WTC11 (cell line): ENCODE measurements around the gene PDLIM5. TPM values are rescaled to one million over a fixed set of nuclear protein-coding genes. Genes with fewer than 3 reads are reported as not detected.

Experiments
- ATAC-seq: fragments of 200-7000 bp; cut with Tn5 transposase; 2 replicates; pipeline ENCODE4 v1.10.0; 2021; ENCODE audit warnings: mild to moderate bottlenecking, moderate library complexity
- CTCF ChIA-PET: fragments of 300-600 bp; sonication (Branson Sonifier 250); formaldehyde crosslinking; loops from one replicate; lab custom pipeline; 2021; ENCODE audit warnings: antibody characterized with exemption; lab: Charles Lee
- POLR2A ChIA-PET: fragments of 350-600 bp; sonication (Branson Sonifier 250); formaldehyde crosslinking; loops from one replicate; lab custom pipeline; 2021; ENCODE audit warnings: antibody characterized with exemption; lab: Charles Lee
- DNase-seq: peaks from one replicate; pipeline ENCODE4 v3.0.0; 2021; ENCODE audit warnings: low spot score
- H3K27ac Mint-ChIP-seq: 2 replicates; pipeline ENCODE4 v1.8.0; 2021; ENCODE audit warnings: mixed read lengths
- H3K27me3 Mint-ChIP-seq: 2 replicates; pipeline ENCODE4 v1.8.0; 2021; ENCODE audit warnings: low read depth, mild to moderate bottlenecking, moderate library complexity, mixed read lengths
- H3K36me3 Mint-ChIP-seq: 2 replicates; pipeline ENCODE4 v1.8.0; 2021; ENCODE audit warnings: mixed read lengths
- H3K4me1 Mint-ChIP-seq: 2 replicates; pipeline ENCODE4 v1.8.0; 2022; ENCODE audit warnings: mixed read lengths
- H3K4me3 Mint-ChIP-seq: 2 replicates; pipeline ENCODE4 v1.8.0; 2021; ENCODE audit warnings: mild to moderate bottlenecking, moderate library complexity, mixed read lengths
- H3K9me3 Mint-ChIP-seq: 2 replicates; pipeline ENCODE4 v1.8.0; 2021; ENCODE audit warnings: mixed read lengths
- AFF4 ChIP-seq: sonication (generic); formaldehyde crosslinking; IDR thresholded peaks from 2 replicates; pipeline ENCODE4 v1.8.1; 2023; ENCODE audit warnings: mild to moderate bottlenecking, missing genetic modification reagents, borderline replicate concordance
- ATF1 ChIP-seq: sonication (generic); formaldehyde crosslinking; IDR thresholded peaks from 2 replicates; pipeline ENCODE4 v1.8.1; 2023; ENCODE audit warnings: mild to moderate bottlenecking, moderate library complexity, missing genetic modification reagents
- CREB1 ChIP-seq: sonication (generic); formaldehyde crosslinking; IDR thresholded peaks from 2 replicates; pipeline ENCODE4 v1.8.0; 2023; ENCODE audit warnings: mild to moderate bottlenecking, missing genetic modification reagents
- E2F5 ChIP-seq: sonication (generic); formaldehyde crosslinking; IDR thresholded peaks from 2 replicates; pipeline ENCODE4 v1.8.1; 2022; ENCODE audit warnings: mild to moderate bottlenecking, moderate library complexity, missing genetic modification reagents
- GABPB1 ChIP-seq: sonication (generic); formaldehyde crosslinking; IDR thresholded peaks from 2 replicates; pipeline ENCODE4 v1.8.1; 2023; ENCODE audit warnings: mild to moderate bottlenecking, missing genetic modification reagents
- GTF2I ChIP-seq: fragments of 250-450 bp; sonication (Bioruptor Pico); conservative IDR thresholded peaks from 2 replicates; pipeline ENCODE4 v1.4.0; 2021; ENCODE audit warnings: mild to moderate bottlenecking
- JAZF1 ChIP-seq: fragments of 250-450 bp; sonication (Bioruptor Pico); IDR thresholded peaks from 2 replicates; pipeline ENCODE4 v1.9.0; 2021; ENCODE audit warnings: moderate library complexity, mild to moderate bottlenecking, inconsistent platforms
- MXD4 ChIP-seq: fragments of 250-450 bp; sonication (Bioruptor Pico); IDR thresholded peaks from 2 replicates; pipeline ENCODE4 v1.8.0; 2021; ENCODE audit warnings: mild to moderate bottlenecking, moderate library complexity, borderline replicate concordance
- MYBL2 ChIP-seq: sonication (generic); formaldehyde crosslinking; IDR thresholded peaks from 2 replicates; pipeline ENCODE4 v1.8.1; 2023; ENCODE audit warnings: mild to moderate bottlenecking, moderate library complexity, missing genetic modification reagents
- STAT6 ChIP-seq: sonication (generic); formaldehyde crosslinking; conservative IDR thresholded peaks from 2 replicates; pipeline ENCODE4 v1.8.1; 2023; ENCODE audit warnings: mild to moderate bottlenecking, low read depth, missing genetic modification reagents, moderate library complexity
- TCF7 ChIP-seq: sonication (generic); formaldehyde crosslinking; IDR thresholded peaks from 2 replicates; pipeline ENCODE4 v1.8.0; 2022; ENCODE audit warnings: mild to moderate bottlenecking, low read depth, missing genetic modification reagents, moderate library complexity
- TEAD1 ChIP-seq: sonication (generic); formaldehyde crosslinking; IDR thresholded peaks from 2 replicates; pipeline ENCODE4 v1.8.0; 2022; ENCODE audit warnings: mild to moderate bottlenecking, missing genetic modification reagents
- ZMAT4 ChIP-seq: fragments of 250-450 bp; sonication (Bioruptor Pico); IDR thresholded peaks from 2 replicates; pipeline ENCODE4 v1.9.0; 2021; ENCODE audit warnings: mild to moderate bottlenecking
- ZNF263 ChIP-seq: sonication (generic); formaldehyde crosslinking; IDR thresholded peaks from 2 replicates; pipeline ENCODE4 v1.8.1; 2022; ENCODE audit warnings: low read depth, mild to moderate bottlenecking, moderate library complexity, missing genetic modification reagents
- ZNF317 ChIP-seq: sonication (generic); formaldehyde crosslinking; IDR thresholded peaks from 2 replicates; pipeline ENCODE4 v1.8.1; 2023; ENCODE audit warnings: low read depth, mild to moderate bottlenecking, moderate library complexity, missing genetic modification reagents, borderline replicate concordance
- ZNF532 ChIP-seq: fragments of 250-450 bp; sonication (Bioruptor Pico); IDR thresholded peaks from 2 replicates; pipeline ENCODE4 v1.9.0; 2021; ENCODE audit warnings: mild to moderate bottlenecking, borderline replicate concordance
- ZSCAN18 ChIP-seq: fragments of 250-450 bp; sonication (Bioruptor Pico); IDR thresholded peaks from 2 replicates; pipeline ENCODE4 v2.1.2; 2022; ENCODE audit warnings: mild to moderate bottlenecking, moderate library complexity
- total RNA-seq: library from RNA; stranded (reverse); gene quantifications from 3 replicates; pipeline ENCODE4 v1.2.3, GENCODE V29; 2021

PDLIM5 gene
- total RNA-seq, 1 experiment from 2014 or later, result 51.5 TPM

GRCh38 chr4:94686086-94686485, 234.3 kb downstream of the PDLIM5 start (continued):
- TF ChIP-seq STAT6 (CRISPR knock-in tag) (no peak), ZNF532 (CRISPR knock-in tag) (no peak), ZNF317 (CRISPR knock-in tag) (no peak), GTF2I (CRISPR knock-in tag) (no peak), TEAD1 (CRISPR knock-in tag) (no peak), MYBL2 (no peak)

GRCh38 chr4:94689155-94689860, 237.6 kb downstream of the PDLIM5 start:
- no peaks in the 10 kb centered on the region for H3K36me3 Mint-ChIP-seq
- no peak overlapping the region for H3K27ac Mint-ChIP-seq
- H3K4me3 Mint-ChIP-seq, result no peak overlapping the region
- POLR2A ChIA-PET, result no interaction called here
- no peaks in the 10 kb centered on the region for H3K27me3 Mint-ChIP-seq
- ATAC-seq, result no peak
- CTCF ChIA-PET, result no interaction called here
- no peaks in the 10 kb centered on the region for H3K9me3 Mint-ChIP-seq
- no peaks in the 10 kb centered on the region for H3K4me1 Mint-ChIP-seq
- no peak for DNase-seq
- TF ChIP-seq ZMAT4 (CRISPR knock-in tag) (no peak), TCF7 (CRISPR knock-in tag) (no peak), JAZF1 (no peak), E2F5 (CRISPR knock-in tag) (no peak), AFF4 (CRISPR knock-in tag) (no peak), ATF1 (CRISPR knock-in tag) (no peak), ZNF532 (CRISPR knock-in tag) (no peak), GABPB1 (CRISPR knock-in tag) (no peak), MXD4 (no peak), ZNF263 (CRISPR knock-in tag) (no peak), ZSCAN18 (CRISPR knock-in tag) (no peak), CREB1 (CRISPR knock-in tag) (no peak)
